HK-2 (cell line): ENCODE results near the gene CAMKMT.

Experiments
- DNase-seq: peaks from one replicate; pipeline ENCODE4 v3.0.0-alpha.2; 2018; ENCODE audit not compliant: unreplicated experiment

The CAMKMT gene

DNA sequence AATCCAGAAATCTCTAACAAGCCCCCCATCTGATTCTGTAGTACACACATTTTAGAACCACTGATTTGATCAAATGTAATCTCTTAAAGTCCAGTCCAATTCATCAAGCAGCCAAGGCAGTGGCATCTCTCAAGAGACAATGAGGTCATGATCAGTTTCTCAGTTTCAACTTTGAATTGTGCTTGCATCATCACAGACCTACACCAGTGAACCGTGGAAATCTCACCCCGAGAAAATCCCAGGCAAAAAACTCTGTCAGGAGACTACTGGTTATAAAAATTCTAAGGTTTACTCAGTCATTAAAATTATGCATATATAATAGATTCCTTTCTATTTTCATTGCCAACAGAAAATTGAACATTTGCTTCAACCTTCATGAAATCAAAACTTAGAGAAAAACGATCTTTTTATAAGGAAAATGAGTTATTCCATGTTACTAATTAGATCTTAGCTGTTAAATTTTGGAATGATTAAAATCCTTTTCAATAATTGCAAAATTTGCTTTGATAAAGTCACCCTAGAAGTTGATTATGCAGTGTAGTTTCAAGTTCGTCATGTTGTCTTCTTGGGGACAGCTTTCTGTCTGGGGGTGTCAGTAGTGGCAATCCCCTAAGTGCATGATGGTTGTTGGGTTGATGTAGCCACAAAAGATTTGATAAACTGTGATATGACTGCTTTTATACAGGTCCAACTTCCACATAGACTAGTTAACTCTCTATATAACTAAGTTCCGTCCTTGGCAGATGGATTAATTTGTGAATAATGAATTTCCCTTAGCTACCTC, 235.0 kb downstream of the CAMKMT start:
- no peak for DNase-seq

DNA sequence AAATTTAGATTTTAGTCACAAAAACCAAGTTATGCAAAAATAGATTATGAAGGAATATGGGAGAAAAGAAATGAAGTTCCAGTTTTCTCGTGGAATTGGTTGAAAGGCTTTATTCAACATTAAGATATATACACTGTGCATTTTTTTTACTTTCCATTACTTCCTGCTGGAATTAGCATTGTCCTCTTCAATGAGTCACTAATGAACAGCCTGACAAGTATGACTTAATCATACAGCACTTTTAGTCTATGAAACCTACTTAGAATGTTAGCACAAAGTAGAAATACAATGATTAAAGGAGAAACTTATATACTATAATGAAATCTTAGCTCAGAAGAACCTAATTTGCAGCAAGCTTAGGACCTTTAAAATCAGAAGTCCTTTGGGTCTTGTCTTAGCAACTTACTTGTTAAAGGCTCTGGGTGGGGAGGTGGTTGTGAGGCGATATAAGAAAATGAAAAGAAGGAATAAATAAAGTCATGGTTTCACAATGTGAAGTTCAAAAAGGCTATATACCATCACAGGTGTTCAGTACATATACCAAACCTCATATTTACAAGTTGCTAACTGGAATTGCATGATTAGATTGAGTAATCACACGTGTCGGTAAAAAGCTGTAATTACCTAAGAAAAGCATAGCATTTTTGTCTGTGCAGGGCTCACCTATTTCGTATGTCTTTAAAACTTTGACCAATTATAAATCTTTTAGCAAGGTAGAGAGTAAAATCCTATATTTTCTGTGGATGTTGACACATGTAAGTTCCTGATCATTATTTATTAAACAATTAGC, 236.8 kb downstream of the CAMKMT start:
- DNase-seq, result no peak

DNA sequence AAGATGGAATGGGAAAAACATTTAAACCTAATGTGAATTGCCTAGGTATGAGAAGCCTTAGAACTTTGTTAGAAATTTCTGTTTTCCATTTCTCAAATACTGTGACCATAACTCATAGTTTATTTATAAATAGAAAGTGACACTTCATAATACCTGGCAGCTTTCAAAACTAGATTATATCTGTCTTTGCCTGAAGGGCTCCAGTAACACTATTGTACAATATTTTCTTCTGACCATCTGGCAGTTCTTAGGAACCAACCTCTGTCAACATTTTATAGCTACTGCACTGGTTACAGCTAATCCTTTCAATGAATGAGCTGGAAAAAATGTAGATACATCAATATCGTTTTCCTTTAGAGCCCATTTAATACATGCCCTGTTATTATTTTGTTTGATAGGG, 237.4 kb downstream of the CAMKMT start:
- no peak for DNase-seq

DNA sequence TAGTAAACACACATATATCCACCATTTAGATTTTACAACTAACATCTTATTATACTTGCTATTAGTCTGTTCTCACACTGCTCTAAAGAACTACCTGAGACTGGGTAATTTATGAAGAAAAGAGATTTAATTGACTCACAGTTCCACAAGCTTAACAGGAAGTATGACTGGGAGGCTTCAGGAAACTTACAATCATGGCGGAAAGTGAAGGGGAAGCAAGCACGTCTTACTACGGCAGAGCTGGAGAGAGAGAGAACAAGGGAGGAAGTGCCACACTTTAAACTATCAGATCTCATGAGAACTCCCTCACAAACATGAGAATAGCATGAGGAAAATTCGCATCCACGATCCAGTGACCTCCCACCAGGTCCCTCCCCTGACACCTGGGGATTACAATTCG, 240.7 kb downstream of the CAMKMT start:
- no peak for DNase-seq

DNA sequence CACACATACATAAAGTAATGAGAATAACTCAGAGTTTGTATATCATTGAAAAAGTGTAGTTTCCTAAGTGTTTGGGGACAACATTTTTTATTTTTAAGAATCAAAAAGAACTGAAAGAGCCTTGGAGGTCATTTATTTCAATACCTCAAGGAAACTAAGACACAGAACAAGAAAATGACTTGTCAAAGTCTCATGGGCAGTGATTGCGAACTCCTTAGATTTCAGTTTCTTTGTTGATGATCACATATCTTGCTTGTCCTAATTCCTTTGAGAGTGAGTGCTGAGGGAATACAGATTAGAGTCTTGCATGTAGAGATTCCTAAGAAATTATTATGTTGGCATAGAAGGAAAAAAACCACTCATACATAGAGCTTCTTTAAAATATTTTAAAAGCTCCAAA, 243.8 kb downstream of the CAMKMT start:
- no peak for DNase-seq

DNA sequence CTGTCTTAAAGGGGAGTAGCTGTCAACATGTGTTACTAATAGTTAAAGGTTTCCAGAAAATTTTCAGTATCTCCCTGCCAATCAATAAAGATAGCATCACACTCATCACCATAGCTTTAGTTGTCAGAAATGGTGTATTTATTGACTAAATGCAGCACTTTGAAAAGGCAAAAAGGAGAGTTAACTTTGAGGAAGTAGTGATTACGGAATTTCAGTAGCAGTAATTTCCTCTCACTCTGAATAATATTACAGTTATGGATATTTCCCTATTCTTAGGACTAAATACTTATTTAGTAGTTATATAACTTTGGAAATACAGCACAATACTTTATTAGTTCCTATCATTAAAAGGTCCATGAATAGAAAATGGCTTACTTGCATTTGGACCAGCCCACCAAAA, 250.5 kb downstream of the CAMKMT start:
- no peak for DNase-seq

DNA sequence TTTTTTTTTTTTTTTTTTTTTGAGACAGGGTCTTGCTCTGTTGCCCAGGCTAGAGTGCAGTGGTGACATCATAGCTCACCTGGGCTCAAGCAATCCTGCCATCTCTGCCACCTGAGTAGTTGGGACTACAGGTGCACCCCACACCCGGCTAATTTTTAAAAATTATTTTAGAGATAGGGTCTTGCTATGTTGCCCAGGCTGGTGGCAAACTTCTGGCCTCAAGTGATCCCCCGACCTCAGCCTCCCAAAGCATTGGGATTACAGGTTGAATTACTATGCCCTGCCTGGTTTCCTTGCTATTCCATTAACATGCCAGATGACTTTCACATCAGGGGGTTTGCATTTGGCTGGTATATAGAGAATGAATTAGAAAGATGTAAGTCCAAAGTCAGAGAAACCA, 253.2 kb downstream of the CAMKMT start:
- no peak for DNase-seq

DNA sequence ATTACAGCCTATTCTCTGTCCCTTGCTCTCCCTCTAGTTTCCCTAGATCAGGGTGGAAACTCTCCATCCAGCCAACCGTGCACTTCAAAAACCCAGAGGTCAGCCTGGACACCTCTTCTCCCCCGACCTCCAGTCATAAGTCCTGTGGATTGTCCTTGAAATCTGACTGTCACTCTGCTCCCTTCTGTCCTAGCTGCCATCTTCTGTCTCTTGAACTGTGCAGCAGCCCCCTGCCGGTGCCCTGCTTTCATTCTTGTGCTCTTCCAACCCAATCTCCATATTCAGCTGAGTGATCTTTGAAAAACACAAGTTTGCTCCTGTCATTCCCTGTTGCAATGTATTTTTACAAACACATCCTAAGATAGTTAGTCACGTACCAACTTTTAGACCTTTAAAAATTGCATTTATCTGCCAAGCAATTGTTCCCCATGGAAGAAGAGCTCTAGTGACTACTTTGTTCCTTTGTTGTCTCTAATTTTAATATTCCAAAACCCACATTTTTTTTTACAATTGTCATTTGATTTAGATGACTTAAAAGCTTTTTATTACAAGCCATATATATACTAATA, 254.3 kb downstream of the CAMKMT start:
- DNase-seq, result no peak

DNA sequence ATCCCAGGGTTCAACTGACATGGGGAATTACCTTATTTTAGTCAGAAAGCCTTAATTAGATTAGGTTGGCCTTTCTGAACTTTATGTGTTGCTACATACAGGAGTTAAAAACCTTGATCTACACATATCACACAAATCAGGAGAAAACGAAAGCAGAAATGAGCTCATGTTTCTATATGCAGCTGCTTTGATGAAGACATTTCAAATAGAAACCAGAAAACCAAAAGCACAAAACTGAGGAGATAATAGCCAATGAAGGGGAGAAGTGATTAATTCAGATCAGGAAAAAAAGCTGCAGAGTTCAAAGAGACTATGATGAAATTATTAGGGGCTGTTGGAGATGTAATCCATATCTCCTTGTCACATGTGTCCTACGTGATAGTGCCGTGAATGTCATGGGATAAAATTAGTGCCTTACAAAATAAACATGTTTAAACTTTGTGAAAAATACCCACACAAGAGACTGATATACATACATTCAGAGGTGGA, 255.0 kb downstream of the CAMKMT start:
- no peak for DNase-seq

DNA sequence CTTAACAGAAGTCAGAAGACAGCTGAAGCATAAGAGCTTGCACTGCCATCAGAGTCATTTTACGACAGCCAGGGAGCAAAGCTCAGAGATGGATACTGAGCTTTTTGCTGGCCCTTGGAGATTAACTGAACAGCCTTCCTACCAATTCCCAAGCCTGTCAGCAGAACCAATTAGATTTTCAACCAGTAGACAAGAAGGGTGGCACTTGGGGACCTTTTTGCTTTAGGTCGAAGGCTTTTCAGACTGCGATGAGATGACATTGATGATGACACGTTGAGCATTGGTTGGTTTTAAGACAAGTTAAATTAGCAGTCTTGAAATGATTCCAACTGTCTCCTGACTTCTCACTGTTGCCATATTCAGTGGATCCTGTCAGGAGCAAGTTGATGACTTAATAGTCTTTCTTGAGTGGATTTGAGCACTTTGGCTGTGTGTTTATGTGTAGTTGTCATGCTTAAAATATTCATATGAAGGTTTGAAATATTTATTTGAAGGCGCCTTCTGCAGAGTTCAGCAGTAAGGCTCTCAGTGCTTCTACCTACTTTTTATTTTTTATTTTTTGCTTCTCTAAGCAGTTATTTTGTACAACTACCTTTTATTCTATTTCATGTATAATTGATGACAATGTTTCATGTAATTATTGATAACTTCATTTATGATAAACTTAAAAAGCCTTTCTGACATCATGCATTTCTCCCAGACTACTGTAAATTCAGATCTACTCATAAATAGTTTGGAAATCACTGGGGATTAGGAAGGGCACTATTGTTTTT, 256.7 kb downstream of the CAMKMT start:
- no peak for DNase-seq

DNA sequence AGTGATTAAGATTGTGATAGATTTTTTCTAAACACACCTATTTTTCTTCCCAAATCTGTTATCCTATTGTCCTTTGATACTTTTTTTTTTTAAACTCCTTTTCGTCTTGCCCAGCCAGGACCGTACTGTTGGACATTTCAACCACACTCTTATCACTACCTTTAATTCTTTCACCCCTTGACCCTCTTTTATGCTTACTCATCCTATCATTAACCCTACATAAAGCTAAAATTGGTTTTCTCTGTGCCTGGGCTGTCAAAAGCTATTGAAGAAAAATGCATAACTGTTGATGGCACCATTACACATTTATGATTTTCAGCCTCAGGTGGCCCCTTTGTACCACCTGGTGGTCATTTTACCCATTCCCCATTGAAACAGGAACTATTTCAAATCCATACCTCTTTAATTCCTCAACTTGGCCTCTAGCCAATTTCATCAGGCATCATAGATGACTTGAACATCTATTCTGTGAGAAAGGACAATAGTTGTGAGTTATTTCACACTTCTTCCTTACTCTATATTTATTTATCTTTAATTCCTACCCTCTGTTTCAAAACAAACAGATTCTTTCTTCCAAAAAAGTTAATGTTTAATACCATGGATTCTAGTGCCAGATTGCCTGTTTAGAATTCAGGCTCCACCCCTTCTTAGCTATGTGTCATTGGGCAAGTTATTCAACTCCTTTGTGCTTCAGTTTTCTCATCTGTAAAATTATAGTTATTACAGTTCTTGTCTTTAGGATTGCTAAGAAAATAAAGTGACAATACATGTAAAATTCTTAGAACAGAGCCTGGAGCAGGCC, 258.6 kb downstream of the CAMKMT start:
- no peak for DNase-seq

DNA sequence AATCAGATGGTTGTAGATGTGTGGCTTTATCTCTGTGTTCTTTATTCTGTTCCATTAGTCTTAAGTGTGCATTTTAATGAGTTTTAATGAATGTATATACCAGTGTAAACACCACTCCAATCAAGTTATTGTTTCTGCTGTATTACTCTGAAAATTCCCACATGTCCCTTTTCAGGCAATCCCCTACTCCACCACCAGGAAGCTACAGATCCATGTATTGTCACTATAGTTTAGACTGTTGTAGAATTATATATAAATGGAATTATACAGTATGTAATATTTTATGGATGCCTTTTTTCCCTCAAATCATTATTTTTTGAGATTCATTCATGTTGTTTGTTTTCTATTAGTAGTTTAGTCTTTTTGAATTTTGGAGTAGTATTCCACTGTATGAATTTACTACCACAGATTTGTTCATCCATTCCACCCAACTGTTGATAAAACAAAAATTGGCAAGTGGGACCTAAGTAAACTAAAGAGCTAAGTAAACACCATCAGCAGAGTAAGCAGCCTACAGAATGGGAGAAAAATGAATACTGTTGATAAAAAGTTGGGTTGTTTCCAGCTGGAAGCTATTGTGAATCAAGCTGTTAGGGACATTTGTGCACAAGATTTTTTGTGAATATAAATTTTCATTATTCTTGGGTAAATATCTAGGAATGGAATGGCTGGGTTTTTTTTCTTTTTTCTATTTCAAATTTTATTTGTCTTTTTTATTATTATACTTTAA, 262.0 kb downstream of the CAMKMT start:
- no peak for DNase-seq

DNA sequence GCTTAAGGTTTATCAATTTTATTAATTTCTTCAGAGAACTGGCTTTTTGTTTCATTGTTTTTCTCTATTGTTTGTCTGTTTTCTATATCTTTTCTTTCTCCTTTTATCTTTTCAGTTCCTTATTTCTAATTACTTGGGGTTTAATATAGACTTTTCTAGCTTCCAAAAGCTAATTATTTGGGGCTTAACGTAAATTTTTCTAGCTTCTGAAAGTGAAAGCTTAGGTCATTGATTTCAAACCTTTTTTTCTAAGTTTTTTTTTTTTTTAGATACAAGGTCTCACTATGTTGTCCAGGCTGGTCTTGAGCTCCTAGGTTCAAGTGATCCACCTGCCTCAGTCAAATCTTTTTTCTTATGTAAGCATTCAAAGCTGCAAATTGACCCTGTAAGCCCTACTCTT, 266.6 kb downstream of the CAMKMT start:
- no peak for DNase-seq

DNA sequence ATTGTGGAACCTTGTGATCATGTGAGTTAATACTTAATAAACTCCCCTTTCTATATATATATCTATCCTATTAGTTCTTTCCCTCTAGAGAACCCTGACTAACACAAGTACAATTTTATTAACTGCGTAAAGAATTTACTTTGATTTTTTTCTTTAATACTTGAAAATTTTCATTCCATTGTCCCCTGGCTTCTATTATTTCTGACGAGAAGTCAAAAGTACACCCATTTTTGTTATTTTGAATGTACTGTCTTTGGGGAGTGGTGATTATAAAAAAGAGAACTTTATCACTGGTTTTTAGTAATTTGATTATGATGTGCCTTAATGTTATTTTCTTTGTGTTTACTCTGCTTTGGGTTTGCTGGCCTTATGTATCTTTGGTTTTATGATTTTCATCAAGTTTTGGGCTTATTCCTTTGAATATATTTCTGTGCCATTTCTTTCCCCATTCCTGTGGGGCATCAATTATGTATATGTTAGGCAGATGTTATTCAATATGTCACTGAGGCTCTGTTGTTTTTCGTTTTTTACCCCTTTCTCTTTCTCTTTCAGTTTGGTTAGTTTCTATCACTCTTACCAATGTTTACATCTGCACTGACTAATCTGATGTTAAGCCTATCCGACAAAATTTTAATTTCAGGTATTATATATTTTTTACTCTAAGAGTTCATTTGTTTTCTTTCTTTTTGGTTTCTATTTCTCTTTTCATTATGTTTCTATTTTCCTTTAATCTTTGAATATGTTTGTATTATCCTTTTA, 271.4 kb downstream of the CAMKMT start:
- DNase-seq, result no peak

DNA sequence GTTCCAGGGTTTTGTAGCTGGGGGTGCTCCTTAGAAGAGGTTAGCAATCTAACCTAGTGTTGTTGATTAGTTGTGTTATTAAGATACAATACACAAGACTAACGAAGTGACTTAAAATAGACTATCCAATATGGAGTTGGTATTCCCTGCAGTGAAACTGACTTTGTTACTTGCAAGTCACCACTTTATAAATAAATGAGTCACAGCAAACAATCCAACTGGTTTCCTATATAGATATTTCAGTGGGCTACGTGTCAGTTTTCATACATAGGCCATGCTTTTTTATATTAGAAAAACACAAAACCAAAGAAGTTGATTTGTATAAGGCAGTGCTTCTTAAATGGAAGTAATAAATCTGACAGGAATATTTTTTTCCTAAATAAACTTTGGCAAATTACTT, 274.0 kb downstream of the CAMKMT start:
- no peak for DNase-seq

DNA sequence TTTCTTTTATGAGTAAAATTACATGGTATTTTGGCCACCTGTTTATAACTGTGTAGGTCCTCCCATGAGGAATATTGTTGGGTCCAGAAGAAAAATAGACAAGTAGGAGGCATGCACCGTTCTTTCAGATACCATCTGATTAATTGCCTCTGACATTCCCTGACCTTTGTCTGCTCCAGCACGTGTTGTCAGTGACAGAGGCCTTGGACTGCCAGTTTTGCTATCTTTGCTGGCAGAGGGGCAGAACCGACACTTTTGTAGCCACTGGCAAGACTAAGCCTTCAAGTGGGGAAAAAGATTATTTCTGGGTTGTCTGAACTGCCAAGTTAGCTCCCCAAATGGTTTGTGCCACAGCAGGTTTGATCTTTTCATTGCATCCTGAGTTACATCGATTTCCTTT, 276.9 kb downstream of the CAMKMT start:
- no peak for DNase-seq

DNA sequence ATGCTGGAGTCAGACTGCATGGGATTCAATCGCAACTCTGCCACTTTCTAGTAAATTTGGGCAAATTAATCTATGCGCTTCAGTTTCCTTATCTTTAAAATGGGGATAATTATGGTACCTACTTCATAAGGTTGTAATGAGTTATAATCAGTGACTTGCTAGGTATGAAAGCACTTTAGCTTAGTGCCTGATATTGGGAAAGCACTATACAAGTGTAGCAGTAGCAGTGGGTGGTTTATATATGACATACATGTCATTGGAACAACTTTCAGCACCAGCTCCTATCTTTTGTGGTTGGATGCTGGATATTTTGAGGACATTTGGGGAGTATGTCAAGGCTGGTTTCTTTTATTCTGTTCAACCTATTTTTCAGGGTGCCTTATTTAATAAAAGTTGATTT, 277.7 kb downstream of the CAMKMT start:
- DNase-seq, result no peak

DNA sequence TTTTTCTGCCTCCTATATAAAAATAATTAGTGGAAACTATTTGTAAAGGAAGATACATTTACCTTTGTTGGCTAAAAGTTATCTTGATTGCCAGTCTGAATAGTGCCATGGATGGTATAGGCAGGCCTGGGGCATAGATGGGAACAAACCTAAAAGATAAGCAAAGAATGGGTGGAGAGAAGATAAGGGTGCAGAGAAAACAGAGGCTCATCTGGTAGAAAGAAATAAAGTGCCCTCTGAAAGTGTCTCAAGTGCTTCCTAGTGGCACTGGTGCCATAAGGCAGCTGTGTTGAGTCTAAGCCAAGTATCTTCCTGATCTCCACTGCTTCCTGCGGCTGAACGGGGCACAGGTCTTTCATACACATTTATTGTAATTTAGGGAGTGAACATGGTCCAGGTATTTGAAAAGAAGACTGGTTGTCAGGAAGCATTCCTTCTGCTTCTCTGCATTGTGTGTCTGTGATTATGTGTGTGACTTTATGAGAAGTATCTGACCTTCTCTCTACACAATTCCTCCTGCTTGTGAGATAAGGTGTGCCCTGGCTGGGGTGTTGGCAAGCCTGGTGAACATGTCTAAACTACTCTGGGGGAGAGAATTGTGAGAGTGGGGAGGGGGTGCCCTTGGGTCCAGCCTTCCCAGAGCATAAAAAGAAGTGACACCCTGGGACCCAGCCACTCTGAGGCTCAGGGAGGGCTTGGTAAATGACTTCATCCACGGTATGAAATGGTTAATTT, 280.5 kb downstream of the CAMKMT start:
- DNase-seq, result no peak

DNA sequence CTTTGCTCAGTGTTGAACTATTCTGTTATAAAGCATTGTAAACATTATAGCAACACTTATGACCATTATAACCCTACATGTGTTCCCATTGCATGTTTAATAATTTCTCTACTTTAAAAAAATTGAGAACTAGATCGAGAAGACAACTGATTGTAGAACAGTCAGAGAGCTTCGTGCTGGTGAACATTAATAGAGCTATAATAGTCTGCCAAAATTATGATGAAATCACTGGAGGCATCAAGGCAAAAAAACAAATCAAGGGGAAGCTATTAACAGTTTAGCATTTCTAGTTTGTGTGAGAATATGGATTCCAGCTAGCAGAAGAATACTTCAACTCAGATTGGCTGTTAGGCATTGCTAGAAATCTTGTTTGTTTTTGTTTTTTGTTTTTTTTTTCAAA, 284.2 kb downstream of the CAMKMT start:
- DNase-seq, result no peak
